Measurements from ENCODE around the gene GPR135. TPM values are rescaled to one million over a fixed set of nuclear protein-coding genes. Genes with fewer than 3 reads are reported as not detected.

GPR135 gene
- total and polyA plus RNA-seq, 4 donors = 0.22 to 2.9 (median 0.44) TPM

- DNase-seq (ENCODE audit: low spot score) = no peak
- Histone ChIP-seq H3K4me3 (ENCODE audit: low read depth in 1 of 3, low read length in 3 of 3) (no peak overlapping the region), H3K36me3 (ENCODE audit: control insufficient read depth in 4 of 4, insufficient read depth in 3 of 4, low read depth in 1 of 4, low read length in 3 of 4) (peaks cover 1 to 16% (median 7%) of the 10 kb centered on the region in 4 donors), H3K27ac (ENCODE audit: low read depth in 1 of 2, low read length in 2 of 2) (no peak overlapping the region), H3K4me1 (ENCODE audit: control insufficient read depth in 4 of 4, insufficient read depth in 4 of 4, low read length in 3 of 4) (no peaks in the 10 kb centered on the region), H3K9ac (ENCODE audit: low read depth in 1 of 2, low read length in 2 of 2) (no peak overlapping the region), H3K27me3 (ENCODE audit: control insufficient read depth in 4 of 4, insufficient read depth in 4 of 4, low read length in 3 of 4) (no peaks in the 10 kb centered on the region), H3K9me3 (ENCODE audit: control insufficient read depth in 4 of 4, low read length in 3 of 4) (no peaks in the 10 kb centered on the region)
- no peak for TF ChIP-seq HNF4A (conservative IDR thresholded peaks at IDR 0.05)
- no peak for TF ChIP-seq GABPA (IDR thresholded peaks at IDR 0.05 in 1 of 2, conservative IDR thresholded peaks at IDR 0.05 in 1 of 2)
- no peak for TF ChIP-seq YY1 (IDR thresholded peaks at IDR 0.05)
- 75% methylated on average over 4 of the region's 4 CpGs for WGBS
These were observed 38.1 kb upstream of the GPR135 start for GRCh38 chr14:59503256-59503655.

- Histone ChIP-seq H3K9ac (ENCODE audit: low read depth in 1 of 2, low read length in 2 of 2) (no peak overlapping the region), H3K4me1 (ENCODE audit: control insufficient read depth in 4 of 4, insufficient read depth in 4 of 4, low read length in 3 of 4) (no peaks in the 10 kb centered on the region), H3K9me3 (ENCODE audit: control insufficient read depth in 4 of 4, low read length in 3 of 4) (no peaks in the 10 kb centered on the region), H3K36me3 (ENCODE audit: control insufficient read depth in 4 of 4, insufficient read depth in 3 of 4, low read depth in 1 of 4, low read length in 3 of 4) (peaks cover under 1 to 19% (median 13%) of the 10 kb centered on the region in 4 donors), H3K27ac (ENCODE audit: low read depth in 1 of 2, low read length in 2 of 2) (no peak overlapping the region), H3K4me3 (ENCODE audit: low read depth in 1 of 3, low read length in 3 of 3) (no peak overlapping the region), H3K27me3 (ENCODE audit: control insufficient read depth in 4 of 4, insufficient read depth in 4 of 4, low read length in 3 of 4) (no peaks in the 10 kb centered on the region)
- WGBS = 84% methylated on average over 3 of the region's 3 CpGs
- DNase-seq (ENCODE audit: low spot score) = no peak
- TF ChIP-seq, protein P1, sequence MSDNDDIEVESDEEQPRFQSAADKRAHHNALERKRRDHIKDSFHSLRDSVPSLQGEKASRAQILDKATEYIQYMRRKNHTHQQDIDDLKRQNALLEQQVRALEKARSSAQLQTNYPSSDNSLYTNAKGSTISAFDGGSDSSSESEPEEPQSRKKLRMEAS (IDR thresholded peaks at IDR 0.05) = no peak
- TF ChIP-seq RXRA (IDR thresholded peaks at IDR 0.05) (no peak), ATF3 (IDR thresholded peaks at IDR 0.05) (no peak), NR2F2 (IDR thresholded peaks at IDR 0.05) (no peak), JUND (IDR thresholded peaks at IDR 0.05) (no peak), EGR1 (IDR thresholded peaks at IDR 0.05; ENCODE audit: low read depth in 2 of 2) (no peak), HNF4G (IDR thresholded peaks at IDR 0.05) (no peak), GABPA (IDR thresholded peaks at IDR 0.05 in 1 of 2, conservative IDR thresholded peaks at IDR 0.05 in 1 of 2) (no peak), SP1 (IDR thresholded peaks at IDR 0.05) (no peak), FOXA2 (IDR thresholded peaks at IDR 0.05) (no peak), YY1 (IDR thresholded peaks at IDR 0.05) (no peak), RAD21 (IDR thresholded peaks at IDR 0.05) (no peak), CTCF (IDR thresholded peaks at IDR 0.05; ENCODE audit: low read depth, low read length, missing input control) (no peak), FOXA1 (IDR thresholded peaks at IDR 0.05) (no peak), TAF1 (conservative IDR thresholded peaks at IDR 0.05) (no peak), HNF4A (conservative IDR thresholded peaks at IDR 0.05) (no peak)
- TF ChIP-seq, protein P2, sequence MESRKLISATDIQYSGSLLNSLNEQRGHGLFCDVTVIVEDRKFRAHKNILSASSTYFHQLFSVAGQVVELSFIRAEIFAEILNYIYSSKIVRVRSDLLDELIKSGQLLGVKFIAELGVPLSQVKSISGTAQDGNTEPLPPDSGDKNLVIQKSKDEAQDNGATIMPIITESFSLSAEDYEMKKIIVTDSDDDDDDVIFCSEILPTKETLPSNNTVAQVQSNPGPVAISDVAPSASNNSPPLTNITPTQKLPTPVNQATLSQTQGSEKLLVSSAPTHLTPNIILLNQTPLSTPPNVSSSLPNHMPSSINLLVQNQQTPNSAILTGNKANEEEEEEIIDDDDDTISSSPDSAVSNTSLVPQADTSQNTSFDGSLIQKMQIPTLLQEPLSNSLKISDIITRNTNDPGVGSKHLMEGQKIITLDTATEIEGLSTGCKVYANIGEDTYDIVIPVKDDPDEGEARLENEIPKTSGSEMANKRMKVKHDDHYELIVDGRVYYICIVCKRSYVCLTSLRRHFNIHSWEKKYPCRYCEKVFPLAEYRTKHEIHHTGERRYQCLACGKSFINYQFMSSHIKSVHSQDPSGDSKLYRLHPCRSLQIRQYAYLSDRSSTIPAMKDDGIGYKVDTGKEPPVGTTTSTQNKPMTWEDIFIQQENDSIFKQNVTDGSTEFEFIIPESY (IDR thresholded peaks at IDR 0.05) = no peak
- TF ChIP-seq, protein P3, sequence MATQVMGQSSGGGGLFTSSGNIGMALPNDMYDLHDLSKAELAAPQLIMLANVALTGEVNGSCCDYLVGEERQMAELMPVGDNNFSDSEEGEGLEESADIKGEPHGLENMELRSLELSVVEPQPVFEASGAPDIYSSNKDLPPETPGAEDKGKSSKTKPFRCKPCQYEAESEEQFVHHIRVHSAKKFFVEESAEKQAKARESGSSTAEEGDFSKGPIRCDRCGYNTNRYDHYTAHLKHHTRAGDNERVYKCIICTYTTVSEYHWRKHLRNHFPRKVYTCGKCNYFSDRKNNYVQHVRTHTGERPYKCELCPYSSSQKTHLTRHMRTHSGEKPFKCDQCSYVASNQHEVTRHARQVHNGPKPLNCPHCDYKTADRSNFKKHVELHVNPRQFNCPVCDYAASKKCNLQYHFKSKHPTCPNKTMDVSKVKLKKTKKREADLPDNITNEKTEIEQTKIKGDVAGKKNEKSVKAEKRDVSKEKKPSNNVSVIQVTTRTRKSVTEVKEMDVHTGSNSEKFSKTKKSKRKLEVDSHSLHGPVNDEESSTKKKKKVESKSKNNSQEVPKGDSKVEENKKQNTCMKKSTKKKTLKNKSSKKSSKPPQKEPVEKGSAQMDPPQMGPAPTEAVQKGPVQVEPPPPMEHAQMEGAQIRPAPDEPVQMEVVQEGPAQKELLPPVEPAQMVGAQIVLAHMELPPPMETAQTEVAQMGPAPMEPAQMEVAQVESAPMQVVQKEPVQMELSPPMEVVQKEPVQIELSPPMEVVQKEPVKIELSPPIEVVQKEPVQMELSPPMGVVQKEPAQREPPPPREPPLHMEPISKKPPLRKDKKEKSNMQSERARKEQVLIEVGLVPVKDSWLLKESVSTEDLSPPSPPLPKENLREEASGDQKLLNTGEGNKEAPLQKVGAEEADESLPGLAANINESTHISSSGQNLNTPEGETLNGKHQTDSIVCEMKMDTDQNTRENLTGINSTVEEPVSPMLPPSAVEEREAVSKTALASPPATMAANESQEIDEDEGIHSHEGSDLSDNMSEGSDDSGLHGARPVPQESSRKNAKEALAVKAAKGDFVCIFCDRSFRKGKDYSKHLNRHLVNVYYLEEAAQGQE (IDR thresholded peaks at IDR 0.05) = no peak
These were observed 35.6 kb upstream of the GPR135 start for GRCh38 chr14:59500732-59501131.

All from liver (tissue), 9 donors.